ENCODE results near the gene ZNF714.
"Not testable (repeated sequence)": the region's sequence is repeated elsewhere in the genome, so short reads cannot be mapped to it uniquely, and the experiment has no call there.

The ZNF714 gene

DNA sequence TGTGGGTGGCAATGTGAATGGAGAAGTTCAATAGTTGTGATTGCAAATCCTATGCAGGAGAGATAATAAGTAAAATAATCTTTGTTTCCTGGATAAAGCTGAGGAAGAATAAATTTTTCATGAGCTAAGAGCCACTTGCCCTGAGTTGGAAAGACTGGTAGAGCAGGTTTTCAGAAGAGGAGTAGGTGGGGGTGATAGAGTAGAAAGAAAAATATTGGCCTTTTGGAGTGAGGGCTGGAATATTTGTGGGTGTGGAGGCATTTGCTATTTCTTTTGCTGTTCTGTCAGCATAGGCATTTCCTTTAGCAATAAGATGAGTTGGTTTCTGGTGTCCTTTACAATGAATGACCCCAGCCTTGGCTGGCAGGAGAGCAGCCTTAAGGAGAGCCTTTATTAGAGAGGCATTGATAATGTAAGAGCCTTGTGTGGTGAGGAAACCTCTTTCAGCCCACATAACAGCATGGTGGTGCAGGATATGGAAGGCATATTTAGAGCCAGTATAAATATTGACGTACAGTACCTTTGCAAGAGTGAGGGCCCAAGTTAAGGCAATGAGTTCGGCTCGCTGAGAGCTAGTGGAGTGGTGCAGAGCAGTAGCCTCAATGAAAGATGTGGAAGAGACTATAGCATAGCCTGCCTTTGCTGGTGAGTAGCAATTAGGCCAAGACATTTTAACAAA, 48.2 kb downstream of the ZNF714 start:
- DNase-seq (ENCODE audit: low read depth in 2 of 2), result no peak

GRCh38 chr19:21133633-21134032, 51.6 kb downstream of the ZNF714 start:
- no peak for DNase-seq (ENCODE audit: low read depth in 2 of 2)

DNA sequence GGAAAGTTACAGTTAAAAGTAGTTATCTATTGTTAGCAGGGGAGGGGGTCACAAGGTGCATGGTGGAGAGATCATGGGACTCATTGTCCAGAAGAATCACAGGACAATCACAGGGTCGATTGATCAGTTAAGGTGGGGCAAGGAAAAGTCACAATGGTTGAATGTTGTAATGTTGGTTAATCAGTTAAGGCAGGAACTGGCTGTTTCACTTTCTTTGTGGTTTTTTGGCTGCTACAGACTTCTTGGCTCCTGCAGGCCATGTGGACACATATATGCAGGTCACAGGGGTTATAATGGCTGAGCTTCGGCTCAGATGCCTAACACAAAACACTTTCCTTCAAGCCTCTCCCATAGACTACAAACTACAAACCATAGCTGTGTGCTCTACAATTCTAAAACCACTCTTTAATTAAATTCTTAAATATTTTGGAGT, 52.9 kb downstream of the ZNF714 start:
- no peak for DNase-seq (ENCODE audit: low read depth in 2 of 2)

- no peak for DNase-seq (ENCODE audit: low read depth in 2 of 2)
Observed at GRCh38 chr19:21135433-21135832, 53.4 kb downstream of the ZNF714 start.

DNA sequence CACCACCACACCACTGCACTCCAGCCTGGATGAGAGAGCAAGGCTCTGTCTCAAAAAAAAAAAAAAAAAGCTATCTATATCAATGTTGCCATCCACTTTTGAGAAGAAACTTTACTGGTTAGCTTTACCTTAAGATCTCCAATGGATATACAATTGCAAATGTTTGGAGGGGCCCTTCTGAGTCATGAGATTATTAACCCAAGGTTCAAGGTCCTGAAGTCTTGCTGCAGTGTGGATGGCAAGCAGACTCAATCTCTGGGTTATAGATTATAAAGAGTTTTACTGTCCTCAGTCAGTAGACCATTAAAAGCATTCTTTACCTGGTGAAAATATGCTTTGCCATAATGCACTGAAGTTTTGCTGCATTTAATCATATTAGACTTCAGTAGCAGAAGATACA, 56.1 kb downstream of the ZNF714 start:
- no peak for DNase-seq (ENCODE audit: low read depth in 2 of 2)

DNA sequence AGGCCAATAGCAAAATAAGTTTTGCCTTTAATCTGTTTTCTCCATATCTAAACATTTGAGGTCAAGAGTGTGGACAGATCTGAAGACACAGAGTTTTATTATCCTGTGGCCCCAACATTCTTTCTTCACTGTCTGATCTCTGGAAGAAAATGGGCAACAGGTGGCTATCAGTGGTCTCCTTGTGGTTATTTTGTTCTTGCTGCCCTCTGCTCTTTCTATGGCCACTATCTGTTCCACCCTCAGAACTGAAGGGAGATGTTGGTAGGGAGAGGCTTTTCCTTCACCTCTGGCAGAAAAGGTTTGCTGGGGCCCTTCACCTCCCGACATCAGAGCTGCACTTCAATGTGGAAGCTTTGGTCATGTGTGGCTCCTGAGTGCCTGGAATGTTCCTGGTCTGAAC, 59.0 kb downstream of the ZNF714 start:
- DNase-seq (ENCODE audit: low read depth in 2 of 2), result not testable (repeated sequence)

GRCh38 chr19:21141787-21142464, 59.9 kb downstream of the ZNF714 start, which contains the start of gene ZNF431:
TSS of gene ZNF431 (plus strand) at chr19:21142040. CDS start at chr19:21142184, 144 bp downstream.
- DNase-seq (ENCODE audit: low read depth in 2 of 2), result peak; percentile 69 to 77

- DNase-seq (ENCODE audit: low read depth in 2 of 2), result no peak
Observed at GRCh38 chr19:21143428-21143827, 61.4 kb downstream of the ZNF714 start.

- DNase-seq (ENCODE audit: low read depth in 2 of 2), result no peak
Observed at GRCh38 chr19:21143854-21144253, 61.9 kb downstream of the ZNF714 start.

DNA sequence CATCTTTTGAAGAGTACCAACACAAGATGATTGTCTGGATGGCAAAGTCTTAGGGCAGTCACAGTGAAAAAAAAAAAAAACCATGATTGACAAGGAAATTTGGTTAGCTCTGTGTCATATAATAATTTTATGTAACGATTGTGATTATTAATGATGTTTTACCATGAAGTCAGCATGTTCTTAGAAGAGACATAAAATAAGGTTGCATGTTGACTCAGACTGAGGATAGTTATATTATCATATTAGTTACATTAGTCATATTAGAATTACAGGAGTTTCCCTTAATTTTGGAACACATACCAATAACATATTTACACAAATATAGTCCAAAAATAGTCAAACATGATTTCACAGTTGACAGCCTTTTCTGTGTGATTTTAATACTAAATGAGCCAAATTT, 65.5 kb downstream of the ZNF714 start:
- DNase-seq (ENCODE audit: low read depth in 2 of 2), result no peak

DNA sequence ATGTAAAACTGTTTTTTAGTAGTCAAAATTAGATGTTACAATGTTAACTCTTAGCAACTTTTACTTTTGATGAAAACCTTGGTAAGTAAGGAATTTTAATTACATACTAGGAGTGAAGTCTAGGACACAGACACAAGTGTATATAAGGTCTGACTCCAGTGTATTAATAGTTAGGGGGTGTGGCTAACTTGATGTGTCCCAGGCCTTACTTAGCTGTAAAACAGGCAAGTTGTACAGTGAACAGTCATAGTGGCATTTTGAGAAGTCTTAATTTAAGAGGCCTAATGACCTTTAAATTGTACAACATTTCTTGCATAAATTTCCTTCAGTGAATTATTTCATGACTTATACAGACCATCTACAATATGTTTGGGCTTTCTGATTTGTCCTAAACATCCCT, 66.7 kb downstream of the ZNF714 start:
- DNase-seq (ENCODE audit: low read depth in 2 of 2), result no peak

- DNase-seq (ENCODE audit: low read depth in 2 of 2), result no peak
Observed at GRCh38 chr19:21149877-21150276, 67.9 kb downstream of the ZNF714 start.

GRCh38 chr19:21151460-21151859, 69.5 kb downstream of the ZNF714 start:
- DNase-seq (ENCODE audit: low read depth in 2 of 2), result no peak

- no peak for DNase-seq (ENCODE audit: low read depth in 2 of 2)
Observed at GRCh38 chr19:21158523-21159135, 76.6 kb downstream of the ZNF714 start.

- no peak for DNase-seq (ENCODE audit: low read depth in 2 of 2)
Observed at GRCh38 chr19:21164541-21164940, 82.5 kb downstream of the ZNF714 start.

DNA sequence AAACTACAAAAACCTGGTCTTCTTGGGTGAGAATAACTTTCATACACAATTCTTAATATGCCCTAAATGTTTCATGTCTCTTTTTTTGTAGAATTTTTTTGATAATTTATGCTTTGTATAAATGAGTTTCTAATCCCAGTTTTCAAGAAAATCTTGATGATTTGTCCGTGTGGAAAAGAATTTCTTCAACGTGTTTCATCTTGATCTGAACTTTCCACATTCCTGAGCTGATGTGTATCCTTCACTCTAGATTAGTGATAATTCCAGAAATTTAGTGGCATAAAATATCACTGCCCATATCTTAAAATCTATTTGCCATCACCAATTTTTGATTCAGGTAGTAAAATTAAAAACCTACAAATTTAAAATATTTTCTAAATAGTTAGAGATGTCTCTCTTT, 84.4 kb downstream of the ZNF714 start:
- DNase-seq (ENCODE audit: low read depth in 2 of 2), result no peak

All from activated CD8-positive, alpha-beta memory T cell treated with anti-CD3 and anti-CD28 coated beads for 4 hours (primary cell).